ENCODE data around the gene HTRA3.

The HTRA3 gene

DNA sequence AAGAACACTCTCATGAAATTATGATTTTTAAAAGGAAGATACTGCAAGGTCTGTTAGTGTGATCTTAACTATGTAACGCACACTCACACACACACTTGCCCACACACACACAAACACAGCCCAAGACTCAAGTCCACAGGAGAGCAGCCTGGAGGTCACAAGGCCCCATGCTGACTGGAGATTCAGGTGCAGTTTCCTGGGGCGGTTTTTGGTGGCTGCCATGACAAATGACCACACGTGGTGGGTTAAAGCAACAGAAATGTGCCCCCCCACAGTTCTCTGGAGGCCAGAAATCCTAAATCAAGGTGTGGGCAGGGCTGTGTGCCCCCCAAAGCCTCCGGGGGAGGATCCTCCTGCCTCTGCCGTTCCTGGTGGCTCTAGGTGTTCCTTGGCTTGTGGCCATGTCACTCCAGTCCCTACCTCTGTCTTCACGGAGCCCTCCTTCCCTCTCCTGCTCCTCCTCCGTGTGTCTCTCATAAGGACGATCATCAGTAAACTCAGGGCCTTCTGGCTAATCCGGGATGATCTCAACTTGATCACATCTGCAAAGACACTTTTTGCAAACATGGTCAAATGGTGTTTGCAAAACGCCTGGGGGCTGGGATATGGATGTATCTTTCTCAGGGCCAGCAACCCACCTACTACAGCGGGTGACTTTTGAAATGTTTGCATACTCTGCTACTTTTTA is 9.7 kb upstream of the HTRA3 start:
- no peak for DNase-seq (ENCODE audit: extremely low read depth, insufficient read length)
- TF ChIP-seq, protein P1, sequence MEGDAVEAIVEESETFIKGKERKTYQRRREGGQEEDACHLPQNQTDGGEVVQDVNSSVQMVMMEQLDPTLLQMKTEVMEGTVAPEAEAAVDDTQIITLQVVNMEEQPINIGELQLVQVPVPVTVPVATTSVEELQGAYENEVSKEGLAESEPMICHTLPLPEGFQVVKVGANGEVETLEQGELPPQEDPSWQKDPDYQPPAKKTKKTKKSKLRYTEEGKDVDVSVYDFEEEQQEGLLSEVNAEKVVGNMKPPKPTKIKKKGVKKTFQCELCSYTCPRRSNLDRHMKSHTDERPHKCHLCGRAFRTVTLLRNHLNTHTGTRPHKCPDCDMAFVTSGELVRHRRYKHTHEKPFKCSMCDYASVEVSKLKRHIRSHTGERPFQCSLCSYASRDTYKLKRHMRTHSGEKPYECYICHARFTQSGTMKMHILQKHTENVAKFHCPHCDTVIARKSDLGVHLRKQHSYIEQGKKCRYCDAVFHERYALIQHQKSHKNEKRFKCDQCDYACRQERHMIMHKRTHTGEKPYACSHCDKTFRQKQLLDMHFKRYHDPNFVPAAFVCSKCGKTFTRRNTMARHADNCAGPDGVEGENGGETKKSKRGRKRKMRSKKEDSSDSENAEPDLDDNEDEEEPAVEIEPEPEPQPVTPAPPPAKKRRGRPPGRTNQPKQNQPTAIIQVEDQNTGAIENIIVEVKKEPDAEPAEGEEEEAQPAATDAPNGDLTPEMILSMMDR (IDR thresholded peaks at IDR 0.05; ENCODE audit: insufficient read depth, low read length, poor library complexity, severe bottlenecking), result no peak
- peaks cover 2% of the 10 kb centered on the region; the same call in 1 of the 2 replicates for H3K27me3 ChIP-seq (replicated peaks; ENCODE audit: control insufficient read depth, insufficient read depth, low read length)
- no peaks in the 10 kb centered on the region for H3K36me3 ChIP-seq (ENCODE audit: control insufficient read depth, insufficient read depth, low read length)
- no peak overlapping the region for H3K4me3 ChIP-seq (replicated peaks; ENCODE audit: low read depth, low read length)

DNA sequence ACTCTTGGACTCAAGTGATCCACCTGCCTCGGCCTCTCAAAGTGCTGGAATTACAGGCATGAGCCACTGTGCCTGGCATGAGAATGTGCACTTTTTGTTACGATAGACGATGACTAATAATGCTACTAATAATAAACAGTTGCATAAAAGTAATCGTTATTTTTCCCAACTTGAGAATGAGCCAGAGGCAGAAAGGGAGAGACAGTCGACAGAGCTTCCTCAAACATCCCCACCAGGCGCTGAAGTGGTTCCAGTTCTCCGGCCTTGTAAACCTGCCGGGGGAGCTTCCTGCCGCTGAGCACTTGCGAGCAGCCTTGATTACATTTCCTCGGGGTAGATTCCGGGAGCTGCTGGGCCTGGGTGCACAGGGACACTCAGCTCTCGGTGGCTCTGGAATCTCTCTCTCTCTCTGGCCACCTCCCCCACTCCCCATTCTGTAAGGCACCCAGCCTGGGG is 8.9 kb upstream of the HTRA3 start:
- no peak for DNase-seq (ENCODE audit: extremely low read depth, insufficient read length)
- Histone ChIP-seq H3K27me3 (replicated peaks; ENCODE audit: control insufficient read depth, insufficient read depth, low read length) (peaks cover 2% of the 10 kb centered on the region; the same call in 1 of the 2 replicates), H3K4me3 (replicated peaks; ENCODE audit: low read depth, low read length) (no peak overlapping the region), H3K36me3 (ENCODE audit: control insufficient read depth, insufficient read depth, low read length) (no peaks in the 10 kb centered on the region)
- TF ChIP-seq, protein P1 (IDR thresholded peaks at IDR 0.05; ENCODE audit: insufficient read depth, low read length, poor library complexity, severe bottlenecking), result no peak

DNA sequence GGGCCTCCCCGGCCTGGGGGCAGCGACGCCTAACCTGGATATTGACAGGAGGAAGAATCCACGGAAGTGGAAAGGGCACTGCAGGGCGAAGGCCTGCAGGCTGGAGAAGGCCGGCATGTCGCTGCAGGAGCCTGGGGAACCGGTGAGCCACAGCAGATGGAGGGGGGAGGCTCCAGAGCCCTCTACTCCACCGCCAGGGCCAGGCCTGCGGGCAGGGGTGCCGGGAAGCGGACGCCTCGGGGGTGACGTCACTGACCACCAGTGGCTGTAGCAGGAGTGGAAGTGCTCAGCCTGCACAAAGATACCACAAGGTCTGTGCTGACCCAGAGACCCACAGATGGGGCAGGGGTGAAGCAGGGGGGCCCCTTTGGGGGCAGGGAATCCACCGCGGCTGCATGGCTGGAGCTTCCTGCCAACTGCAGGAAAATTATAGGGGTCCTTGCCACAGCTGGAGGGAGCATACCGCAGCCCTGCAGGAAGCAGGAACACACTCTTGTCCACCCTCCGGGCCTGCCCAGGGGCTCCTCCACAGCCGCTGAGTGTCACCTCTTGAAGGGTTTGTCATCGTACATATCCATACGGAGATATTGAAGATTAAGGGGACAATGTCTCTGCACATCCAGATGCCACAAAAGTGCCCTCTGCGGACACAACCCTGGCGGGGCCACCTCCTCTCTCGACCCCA is 7.6 kb upstream of the HTRA3 start:
- TF ChIP-seq, protein P1 (IDR thresholded peaks at IDR 0.05; ENCODE audit: insufficient read depth, low read length, poor library complexity, severe bottlenecking), result no peak
- Histone ChIP-seq H3K4me3 (replicated peaks; ENCODE audit: low read depth, low read length) (no peak overlapping the region), H3K36me3 (ENCODE audit: control insufficient read depth, insufficient read depth, low read length) (no peaks in the 10 kb centered on the region), H3K27me3 (replicated peaks; ENCODE audit: control insufficient read depth, insufficient read depth, low read length) (peaks cover 2% of the 10 kb centered on the region; the same call in 1 of the 2 replicates)
- no peak for DNase-seq (ENCODE audit: extremely low read depth, insufficient read length)

DNA sequence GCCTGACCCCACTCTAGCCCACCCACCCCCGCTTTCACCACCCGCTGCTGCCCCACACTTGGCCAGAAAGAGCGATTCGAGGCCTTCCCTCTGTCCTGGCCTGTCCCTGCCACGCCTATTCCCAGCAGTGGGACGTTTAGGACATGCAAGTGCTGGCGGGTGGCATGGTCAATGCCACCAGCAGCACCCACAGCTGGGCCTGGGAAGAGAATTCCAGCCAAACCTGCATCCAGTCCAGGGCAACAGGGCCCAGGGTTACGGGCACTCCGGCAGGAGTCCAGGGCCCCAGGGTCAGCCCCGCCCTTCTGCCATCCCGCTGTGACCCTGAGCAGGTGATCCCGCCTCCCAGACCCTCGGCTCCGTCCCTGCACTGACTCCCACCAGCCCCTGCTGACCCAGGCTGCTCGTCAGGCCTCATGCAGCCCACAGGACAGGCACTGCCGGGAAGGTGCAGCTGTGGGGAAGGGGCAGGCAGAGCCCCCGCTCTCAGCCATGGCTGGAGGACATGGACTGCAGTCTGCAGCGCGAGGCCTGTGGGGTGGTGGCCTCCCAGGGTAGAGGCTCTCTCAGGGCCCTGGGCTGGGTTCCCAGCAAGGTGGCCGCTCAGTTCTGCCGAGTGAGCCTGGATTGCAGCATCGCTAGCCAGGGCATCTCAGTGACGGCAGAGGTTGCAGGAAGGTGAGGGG is 6.8 kb upstream of the HTRA3 start:
- Histone ChIP-seq H3K27me3 (replicated peaks; ENCODE audit: control insufficient read depth, insufficient read depth, low read length) (peaks cover 2% of the 10 kb centered on the region; the same call in 1 of the 2 replicates), H3K4me3 (replicated peaks; ENCODE audit: low read depth, low read length) (no peak overlapping the region), H3K36me3 (ENCODE audit: control insufficient read depth, insufficient read depth, low read length) (no peaks in the 10 kb centered on the region)
- TF ChIP-seq, protein P1 (IDR thresholded peaks at IDR 0.05; ENCODE audit: insufficient read depth, low read length, poor library complexity, severe bottlenecking), result no peak
- no peak for DNase-seq (ENCODE audit: extremely low read depth, insufficient read length)

DNA sequence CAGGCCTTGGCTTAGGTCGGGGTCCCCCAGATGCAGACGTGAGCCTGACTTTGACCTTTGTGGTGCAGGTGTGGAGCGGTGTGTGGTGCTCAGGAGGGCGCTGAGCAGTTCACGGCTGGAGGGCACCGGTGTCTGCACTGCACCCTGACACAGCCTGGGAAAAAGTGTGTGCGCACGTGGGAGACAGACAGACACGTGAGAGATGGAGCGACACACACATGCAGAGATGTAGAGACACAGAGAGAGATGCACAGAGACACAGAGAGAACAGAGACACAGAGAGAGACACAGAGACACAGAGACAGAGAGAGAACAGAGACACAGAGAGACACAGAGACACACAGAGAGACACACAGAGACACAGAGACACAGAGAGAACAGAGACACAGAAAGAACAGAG is 6.2 kb upstream of the HTRA3 start:
- no peaks in the 10 kb centered on the region for H3K36me3 ChIP-seq (ENCODE audit: control insufficient read depth, insufficient read depth, low read length)
- DNase-seq (ENCODE audit: extremely low read depth, insufficient read length), result no peak
- peaks cover 2% of the 10 kb centered on the region; the same call in 1 of the 2 replicates for H3K27me3 ChIP-seq (replicated peaks; ENCODE audit: control insufficient read depth, insufficient read depth, low read length)
- no peak overlapping the region for H3K4me3 ChIP-seq (replicated peaks; ENCODE audit: low read depth, low read length)
- TF ChIP-seq, protein P1 (IDR thresholded peaks at IDR 0.05; ENCODE audit: insufficient read depth, low read length, poor library complexity, severe bottlenecking), result no peak
